T-helper 17 cell (primary cell): ENCODE data around the gene ACAD8. TPM values are rescaled to one million over a fixed set of nuclear protein-coding genes. Genes with fewer than 3 reads are reported as not detected.

Experiments
- ATAC-seq: fragments of 150-1000 bp; cut with Tn5 transposase; 2 replicates; pipeline ENCODE4 v1.10.0; 2021; ENCODE audit warnings: mild to moderate bottlenecking, moderate library complexity
- DNase-seq, 3 donors: peaks; one replicate each; pipeline versions ENCODE4 v3.0.0 to v3.0.0-alpha.2; 2020 to 2021
- H3K9me3 ChIP-seq: one replicate; pipeline ENCODE4 v1.7.0; 2013; ENCODE audit warnings: low read length, mild to moderate bottlenecking; ENCODE audit not compliant: control insufficient read depth, poor library complexity, severe bottlenecking
- H3K27ac Mint-ChIP-seq: one replicate; pipeline ENCODE4 v1.8.0; 2022; ENCODE audit warnings: mild to moderate bottlenecking, moderate library complexity, mixed read lengths
- H3K27me3 Mint-ChIP-seq: one replicate; pipeline ENCODE4 v1.8.0; 2022; ENCODE audit warnings: mixed read lengths
- H3K36me3 Mint-ChIP-seq: one replicate; pipeline ENCODE4 v1.8.0; 2022; ENCODE audit warnings: low read depth, mixed read lengths
- H3K4me1 Mint-ChIP-seq: one replicate; pipeline ENCODE4 v1.8.0; 2022; ENCODE audit warnings: mild to moderate bottlenecking, mixed read lengths
- H3K4me3 Mint-ChIP-seq: one replicate; pipeline ENCODE4 v1.8.0; 2022; ENCODE audit warnings: mild to moderate bottlenecking, moderate library complexity, mixed read lengths
- total RNA-seq, 4 donors: library from RNA in 2 of 4; stranded (reverse) in 2 of 4; gene quantifications; one replicate each; pipeline ENCODE4 v1.2.3 and lab custom pipeline; 2022 to 2026

ACAD8 gene
- total RNA-seq, 2 donors from 2014 or later, result 20.3 to 23.6 TPM

DNA sequence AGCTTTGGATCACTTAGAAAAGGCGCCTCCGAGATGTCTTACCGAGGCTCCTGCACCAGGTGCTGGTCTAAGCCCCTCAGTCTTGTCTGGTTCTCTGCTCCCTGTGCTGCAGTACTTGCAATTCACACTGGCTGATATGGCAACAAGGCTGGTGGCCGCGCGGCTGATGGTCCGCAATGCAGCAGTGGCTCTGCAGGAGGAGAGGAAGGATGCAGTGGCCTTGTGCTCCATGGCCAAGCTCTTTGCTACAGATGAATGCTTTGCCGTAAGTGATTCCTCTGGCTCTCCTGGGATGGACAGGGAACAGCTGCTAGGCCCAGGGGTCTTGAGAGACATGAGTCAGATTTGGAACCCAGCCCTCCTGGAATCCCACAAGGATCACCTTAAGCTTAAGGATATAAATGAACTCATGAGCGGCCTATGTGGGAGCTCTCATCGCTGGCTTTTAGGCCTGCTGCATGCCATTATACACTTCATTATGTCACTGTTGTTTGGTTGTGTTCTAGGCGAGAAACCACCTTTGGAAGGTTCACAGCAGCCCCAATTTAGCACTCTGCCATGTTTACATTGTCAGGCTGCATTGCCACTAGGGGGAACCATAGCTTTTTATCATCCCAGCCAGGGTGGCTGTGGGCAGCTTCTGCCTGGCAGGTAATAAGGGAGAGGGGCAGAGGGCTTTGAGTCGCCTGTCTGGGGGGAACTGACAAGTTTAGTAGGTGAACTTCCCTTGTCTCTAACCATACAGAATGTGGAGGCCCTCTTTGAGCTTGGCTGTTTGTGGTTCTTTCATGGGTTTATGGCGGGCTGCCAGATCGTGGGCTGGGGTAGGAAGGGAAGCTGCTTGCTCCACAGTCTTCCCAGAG is 8.5 kb downstream of the ACAD8 start:
- peaks cover 11% of the 10 kb centered on the region for H3K4me1 Mint-ChIP-seq
- peak; percentile 78 for ATAC-seq
- peak in 1 of 3 donors; percentile 31 for DNase-seq
- no peak overlapping the region for H3K4me3 Mint-ChIP-seq
- H3K27me3 Mint-ChIP-seq, result no peaks in the 10 kb centered on the region
- H3K36me3 Mint-ChIP-seq, result peaks cover 3% of the 10 kb centered on the region
- H3K9me3 ChIP-seq, result no peaks in the 10 kb centered on the region
- no peak overlapping the region for H3K27ac Mint-ChIP-seq

DNA sequence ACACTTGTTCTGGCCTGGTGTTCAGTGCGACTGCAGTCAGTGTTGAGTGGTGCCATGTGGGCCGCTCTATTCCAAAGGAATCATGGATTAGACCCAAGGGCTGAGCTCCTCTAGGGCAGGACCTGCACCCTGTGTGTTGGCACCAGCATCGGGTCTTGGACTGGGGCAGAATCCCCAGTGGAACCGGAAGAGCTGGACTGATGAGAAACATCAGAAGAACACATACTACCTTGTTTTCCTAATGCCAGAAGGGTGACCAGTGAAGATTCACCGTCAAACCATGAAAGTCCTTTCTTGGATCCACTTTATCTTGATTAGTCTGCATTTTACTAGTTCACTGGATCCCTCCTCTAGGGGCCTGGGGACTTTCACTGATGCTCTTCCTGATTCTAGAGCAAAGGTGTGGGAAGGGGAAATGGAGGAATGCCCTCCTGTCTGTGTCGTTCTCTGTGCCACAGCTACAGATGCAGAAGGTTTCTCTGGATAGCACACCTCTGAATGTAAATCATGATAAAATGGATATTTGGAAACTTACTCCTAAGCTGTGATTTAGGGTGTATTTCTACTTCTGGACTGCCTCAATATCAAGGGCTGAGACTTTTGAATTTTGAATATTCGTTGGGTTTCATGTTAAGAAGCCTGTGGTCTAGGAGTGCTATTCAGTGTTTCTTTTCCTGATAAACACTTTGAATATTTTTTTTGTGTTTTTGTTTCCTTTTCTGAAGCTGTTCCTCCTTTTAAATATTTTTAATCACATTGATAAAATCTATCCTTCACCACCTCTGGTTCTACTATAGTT is 11.8 kb downstream of the ACAD8 start:
- no peaks in the 10 kb centered on the region for H3K9me3 ChIP-seq
- no peaks in the 10 kb centered on the region for H3K27me3 Mint-ChIP-seq
- peak overlapping the region; percentile 60 for H3K27ac Mint-ChIP-seq

DNA sequence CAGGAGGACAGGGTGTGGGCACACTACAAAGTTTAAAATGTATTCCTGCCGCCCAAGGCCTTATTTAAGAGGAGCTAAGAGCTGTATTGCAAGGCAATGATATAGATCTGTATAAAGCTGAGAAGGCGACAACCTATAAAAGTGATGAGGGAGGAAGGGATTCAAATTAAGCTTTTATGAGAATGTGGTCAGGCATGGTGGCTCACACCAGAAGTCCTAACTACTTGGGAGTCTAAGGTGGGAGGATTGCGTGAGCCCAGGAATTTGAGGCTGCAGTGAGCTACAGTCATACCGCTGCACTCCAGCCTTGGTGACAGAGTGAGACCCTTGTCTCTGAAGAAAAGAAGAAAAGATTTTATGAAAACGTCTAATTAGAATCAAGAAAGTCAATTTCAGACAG is 13.1 kb downstream of the ACAD8 start:
- H3K27ac Mint-ChIP-seq, result peak overlapping the region; percentile 34
- no peaks in the 10 kb centered on the region for H3K9me3 ChIP-seq
- DNase-seq, result no peak
- peaks cover 20% of the 10 kb centered on the region for H3K4me1 Mint-ChIP-seq
- ATAC-seq, result no peak
- peaks cover 2% of the 10 kb centered on the region for H3K36me3 Mint-ChIP-seq
- no peaks in the 10 kb centered on the region for H3K27me3 Mint-ChIP-seq
- H3K4me3 Mint-ChIP-seq, result no peak overlapping the region

More for the DNA sequence above, 11.8 kb downstream of the ACAD8 start:
- Mint-ChIP-seq H3K4me3 (no peak overlapping the region), H3K4me1 (peaks cover 8% of the 10 kb centered on the region), H3K36me3 (peaks cover 2% of the 10 kb centered on the region)
- ATAC-seq, result no peak
- DNase-seq, result no peak

DNA sequence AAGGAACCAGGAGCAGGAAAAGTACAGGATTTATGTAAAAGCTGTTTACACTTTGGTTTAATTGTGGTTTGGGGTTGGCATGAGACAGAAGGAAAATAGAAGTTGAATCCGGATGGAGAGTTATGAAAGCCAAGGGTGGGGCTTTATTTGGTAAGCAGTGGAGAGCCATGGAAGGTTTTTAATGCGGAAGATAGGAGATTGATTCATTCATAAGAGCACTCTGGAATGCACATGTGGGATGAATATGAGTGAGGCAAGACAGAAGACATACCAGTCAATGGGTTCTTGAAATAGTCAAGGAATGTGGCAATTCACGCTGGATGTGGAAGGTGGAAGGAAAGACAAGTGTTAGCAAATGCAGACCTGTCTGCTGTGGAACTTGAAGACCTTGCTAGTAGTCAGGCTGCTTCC is 13.5 kb downstream of the ACAD8 start:
- Mint-ChIP-seq H3K36me3 (peaks cover 4% of the 10 kb centered on the region), H3K4me3 (no peak overlapping the region), H3K27ac (peak overlapping the region; percentile 34), H3K27me3 (no peaks in the 10 kb centered on the region), H3K4me1 (peaks cover 22% of the 10 kb centered on the region)
- H3K9me3 ChIP-seq, result no peaks in the 10 kb centered on the region
- no peak for ATAC-seq
- DNase-seq, result no peak

DNA sequence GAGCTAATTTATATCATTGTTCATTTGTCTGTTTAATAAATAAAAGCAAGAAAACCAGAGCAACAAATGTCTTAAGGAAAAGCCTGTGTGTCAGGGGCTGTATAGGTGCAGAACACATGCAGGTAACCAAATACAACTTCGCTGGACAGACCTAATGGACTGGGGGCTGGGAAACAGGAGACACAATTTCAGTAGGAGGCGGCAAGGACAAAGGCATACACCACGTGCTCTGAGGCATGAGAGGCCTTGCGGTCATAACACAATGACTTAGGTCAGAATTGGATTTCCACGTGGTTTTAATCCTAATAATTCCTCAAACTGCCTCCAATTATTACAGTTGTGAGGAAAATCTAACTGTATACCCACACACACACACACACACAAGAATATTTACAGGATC is 14.1 kb downstream of the ACAD8 start:
- H3K4me3 Mint-ChIP-seq, result no peak overlapping the region
- no peaks in the 10 kb centered on the region for H3K9me3 ChIP-seq
- H3K4me1 Mint-ChIP-seq, result peaks cover 24% of the 10 kb centered on the region
- no peaks in the 10 kb centered on the region for H3K27me3 Mint-ChIP-seq
- DNase-seq, result no peak
- H3K27ac Mint-ChIP-seq, result peak overlapping the region; percentile 34
- no peak for ATAC-seq
- H3K36me3 Mint-ChIP-seq, result peaks cover 4% of the 10 kb centered on the region

DNA sequence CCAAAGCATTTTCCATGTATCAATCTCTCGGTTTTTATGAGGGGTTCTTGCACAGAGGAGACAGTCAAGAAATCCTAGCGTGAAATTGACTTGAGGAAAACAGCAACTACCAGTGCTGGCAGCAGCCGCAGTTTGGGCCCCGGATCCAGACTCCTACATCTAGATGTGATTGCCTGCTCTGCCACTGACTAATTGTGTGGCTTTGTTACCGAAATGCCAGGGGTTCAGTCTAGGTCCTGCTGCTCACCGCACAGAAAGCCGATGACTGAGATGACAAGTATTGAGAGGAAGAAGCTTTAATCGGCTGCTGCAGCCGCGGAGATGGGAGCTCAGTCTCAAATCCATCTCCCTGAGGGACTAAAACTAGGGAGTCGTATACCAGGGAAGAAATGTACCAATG is 14.6 kb downstream of the ACAD8 start:
- ATAC-seq, result no peak
- no peaks in the 10 kb centered on the region for H3K27me3 Mint-ChIP-seq
- peak overlapping the region; percentile 34 for H3K27ac Mint-ChIP-seq
- H3K4me1 Mint-ChIP-seq, result peaks cover 27% of the 10 kb centered on the region
- no peaks in the 10 kb centered on the region for H3K9me3 ChIP-seq
- peaks cover 4% of the 10 kb centered on the region for H3K36me3 Mint-ChIP-seq
- no peak for DNase-seq
- H3K4me3 Mint-ChIP-seq, result no peak overlapping the region

DNA sequence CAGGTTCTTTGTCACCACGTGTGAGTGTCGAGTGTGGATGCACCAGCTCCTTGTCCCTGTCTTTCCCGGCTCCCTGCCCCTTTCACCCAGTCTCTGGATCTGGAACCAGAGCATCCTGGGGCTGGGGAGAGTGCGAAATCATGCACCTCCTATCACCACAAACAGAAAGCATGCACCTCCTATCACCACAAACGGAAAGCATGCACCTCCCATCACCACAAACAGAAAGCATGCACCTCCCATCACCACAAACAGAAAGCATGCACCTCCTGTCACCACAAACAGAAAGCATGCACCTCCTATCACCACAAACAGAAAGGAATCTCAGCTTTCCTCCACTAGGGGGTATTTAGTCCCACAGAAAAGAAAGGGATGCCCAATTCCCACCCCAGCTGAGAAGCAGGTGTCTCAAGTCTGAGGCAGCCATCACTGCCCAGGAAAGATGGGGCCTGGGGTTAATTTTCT is 16.9 kb downstream of the ACAD8 start:
- Mint-ChIP-seq H3K4me3 (peak overlapping the region; percentile 78), H3K27ac (peak overlapping the region; percentile 11), H3K27me3 (no peaks in the 10 kb centered on the region), H3K36me3 (peaks cover 4% of the 10 kb centered on the region), H3K4me1 (peaks cover 37% of the 10 kb centered on the region)
- DNase-seq, result no peak
- ATAC-seq, result peak; percentile 74
- no peaks in the 10 kb centered on the region for H3K9me3 ChIP-seq

DNA sequence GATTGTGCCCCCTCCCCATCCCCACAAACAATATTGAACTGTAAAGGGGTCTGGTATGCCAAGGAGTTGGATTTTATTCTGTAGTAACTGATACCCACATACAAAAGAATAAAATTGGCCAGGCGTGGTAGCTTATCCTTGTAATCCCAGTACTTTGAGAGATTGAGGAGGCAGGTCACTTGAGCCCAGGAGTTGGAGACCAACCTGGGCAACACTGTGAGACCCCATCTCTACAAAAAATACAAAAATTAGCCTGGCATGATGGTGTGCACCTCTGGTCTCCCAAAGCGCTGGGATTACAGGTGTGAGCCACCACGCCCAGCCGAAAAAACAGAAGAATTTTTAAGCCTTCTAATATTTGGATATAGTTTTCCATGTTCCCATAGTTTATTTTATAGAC is 18.6 kb downstream of the ACAD8 start:
- Mint-ChIP-seq H3K4me3 (no peak overlapping the region), H3K27ac (no peak overlapping the region), H3K27me3 (no peaks in the 10 kb centered on the region), H3K36me3 (peaks cover 4% of the 10 kb centered on the region), H3K4me1 (peaks cover 36% of the 10 kb centered on the region)
- no peak for DNase-seq
- ATAC-seq, result no peak
- no peaks in the 10 kb centered on the region for H3K9me3 ChIP-seq

DNA sequence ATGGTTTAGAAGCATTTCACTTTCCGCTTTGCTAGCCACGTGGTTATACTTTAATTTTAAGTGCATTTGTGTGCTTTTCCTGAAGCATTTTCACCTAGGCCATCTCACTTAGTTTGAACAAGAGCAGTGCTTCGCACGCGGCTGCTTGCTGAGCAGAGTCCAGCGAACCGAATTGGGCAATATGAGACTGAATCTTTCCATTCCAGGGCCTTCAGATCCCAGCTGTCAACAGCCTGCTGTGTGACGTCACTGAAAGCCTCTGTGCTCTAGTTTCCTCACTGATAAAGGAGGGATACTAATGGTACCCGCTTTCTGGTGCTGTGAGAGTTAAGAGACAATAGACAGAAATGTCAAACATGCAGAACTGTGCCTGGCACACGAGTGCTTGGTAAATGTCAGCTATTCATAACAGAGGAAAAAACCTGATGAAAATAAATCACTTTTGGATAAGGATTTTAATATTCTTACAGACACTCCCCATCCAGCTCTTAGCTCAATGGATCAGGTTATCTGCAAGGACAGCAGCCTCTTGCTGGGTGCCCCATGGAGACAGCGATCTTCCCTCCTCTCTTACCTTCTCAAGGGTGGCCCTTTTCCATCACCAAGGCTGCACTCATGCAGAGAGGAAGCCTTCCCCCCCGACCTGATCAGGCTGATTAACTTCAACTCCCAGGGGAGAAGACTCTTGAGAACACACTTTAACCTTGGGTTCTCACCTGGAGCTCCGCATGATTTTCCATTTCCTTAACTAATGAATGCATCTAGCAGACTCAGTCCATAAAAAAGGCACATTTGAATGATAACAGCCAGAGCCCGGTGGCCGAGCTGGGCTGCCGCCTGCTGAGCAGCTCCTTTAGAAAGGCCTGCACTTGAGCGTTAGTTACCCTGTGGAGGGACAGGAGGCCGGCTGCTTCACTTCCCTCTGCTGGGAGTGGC is 19.3 kb downstream of the ACAD8 start:
- no peaks in the 10 kb centered on the region for H3K9me3 ChIP-seq
- H3K36me3 Mint-ChIP-seq, result peaks cover 6% of the 10 kb centered on the region
- H3K27ac Mint-ChIP-seq, result peak overlapping the region; percentile 54
- DNase-seq, result no peak
- H3K4me3 Mint-ChIP-seq, result no peak overlapping the region
- ATAC-seq, result no peak
- no peaks in the 10 kb centered on the region for H3K27me3 Mint-ChIP-seq
- H3K4me1 Mint-ChIP-seq, result peaks cover 40% of the 10 kb centered on the region

DNA sequence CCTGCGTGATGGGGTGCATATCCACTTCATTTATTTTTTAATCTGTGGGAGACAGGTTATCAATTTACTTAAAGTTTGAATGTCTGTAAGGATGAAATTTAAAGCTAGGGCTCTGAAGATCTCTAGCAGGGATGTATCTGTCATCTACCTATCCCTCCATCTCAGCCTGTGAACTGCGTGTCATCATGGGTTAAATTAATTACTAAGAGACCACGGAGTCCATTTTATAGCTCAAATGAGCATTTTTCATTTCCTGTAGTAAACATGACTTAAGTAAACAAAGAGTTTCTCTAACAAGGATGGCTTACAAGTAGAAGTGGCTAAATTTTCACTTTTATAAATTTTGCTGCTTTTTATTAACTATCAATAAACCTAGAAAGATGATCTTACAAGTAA is 19.9 kb downstream of the ACAD8 start:
- Mint-ChIP-seq H3K27ac (peak overlapping the region; percentile 54), H3K27me3 (no peaks in the 10 kb centered on the region), H3K36me3 (peaks cover 4% of the 10 kb centered on the region), H3K4me1 (peaks cover 40% of the 10 kb centered on the region), H3K4me3 (no peak overlapping the region)
- ATAC-seq (no peak), DNase-seq (no peak)
- no peaks in the 10 kb centered on the region for H3K9me3 ChIP-seq

DNA sequence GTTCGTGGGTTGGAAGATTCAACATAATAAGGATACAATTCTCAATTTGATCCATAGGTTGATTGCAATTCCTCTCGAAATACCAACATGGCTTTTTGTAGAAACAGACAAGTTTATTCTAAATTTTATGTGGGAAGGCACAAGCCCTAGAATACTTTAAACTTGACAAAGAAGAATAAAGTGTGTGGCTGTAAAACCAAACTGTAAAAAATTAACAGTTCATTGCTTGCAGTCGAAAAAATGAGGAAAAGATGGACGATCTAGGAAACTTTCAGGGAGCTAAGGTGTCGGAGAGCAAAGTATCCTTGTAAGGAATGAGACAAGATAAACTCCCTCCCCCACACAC is 21.8 kb downstream of the ACAD8 start:
- peak overlapping the region; percentile 93 for H3K27ac Mint-ChIP-seq

DNA sequence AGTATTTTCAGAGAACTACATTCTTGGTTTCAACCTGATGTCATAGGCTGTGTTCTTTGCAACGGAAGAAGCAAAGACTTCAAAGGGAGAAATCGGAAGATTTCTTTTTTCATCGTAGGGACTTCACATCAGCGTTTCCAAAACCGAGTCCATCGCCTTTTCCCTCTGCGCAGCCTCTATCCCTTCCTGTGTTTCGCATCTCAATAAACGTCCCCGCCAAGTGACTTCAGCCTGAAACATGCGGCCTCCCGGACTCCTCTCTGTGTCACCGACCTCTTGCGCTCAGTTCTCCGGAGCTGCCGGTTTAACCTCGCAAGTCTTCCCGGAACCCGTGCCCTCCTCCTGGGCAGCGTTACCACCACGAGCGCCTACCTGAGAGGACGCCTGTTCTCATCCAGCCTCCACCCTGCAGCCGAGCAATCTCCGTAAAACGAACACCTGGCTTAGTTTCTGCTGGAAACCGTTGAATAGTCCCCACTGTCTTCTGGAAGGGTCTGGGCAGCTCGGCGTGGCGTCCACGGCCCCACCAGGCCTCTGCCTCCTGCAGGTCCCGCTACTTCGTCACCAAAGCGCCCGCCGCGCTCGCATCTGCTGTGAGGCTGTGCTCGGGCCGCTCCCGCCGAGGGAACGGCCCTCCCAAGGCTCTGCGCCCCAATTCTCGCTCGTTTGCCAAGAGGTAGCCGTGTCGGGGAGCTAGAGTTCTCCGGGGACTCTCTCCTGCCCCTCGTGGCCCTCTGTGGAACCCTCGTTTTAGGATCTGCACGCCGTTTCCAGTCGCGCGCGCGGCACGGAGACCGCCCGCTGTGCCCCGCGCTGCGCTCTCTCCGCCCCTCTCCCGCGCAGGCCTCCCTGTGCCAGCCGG is 22.4 kb downstream of the ACAD8 start, which contains the start of gene GLB1L3:
Gene GLB1L3 (plus strand): TSS at position 846 of the 862 bp plus-strand sequence. CDS start 362 bp downstream, outside the sequence.
- H3K4me3 Mint-ChIP-seq, result peak within 1 kb of the TSS; percentile 99
- peaks cover 35% of the 10 kb centered on the region for H3K4me1 Mint-ChIP-seq
- DNase-seq, result peak; percentile 57 to 72 (median 70)
- ATAC-seq, result peak; percentile 93
- no peaks in the 10 kb centered on the region for H3K27me3 Mint-ChIP-seq
- peak within 1 kb of the TSS; percentile 93 for H3K27ac Mint-ChIP-seq
- H3K36me3 Mint-ChIP-seq, result peaks cover 4% of the 10 kb centered on the region
- no peaks in the 10 kb centered on the region for H3K9me3 ChIP-seq

More for the DNA sequence above, 21.8 kb downstream of the ACAD8 start:
- no peak for ATAC-seq
- no peaks in the 10 kb centered on the region for H3K9me3 ChIP-seq
- H3K36me3 Mint-ChIP-seq, result peaks cover 4% of the 10 kb centered on the region
- peaks cover 41% of the 10 kb centered on the region for H3K4me1 Mint-ChIP-seq
- DNase-seq, result no peak
- H3K4me3 Mint-ChIP-seq, result peak overlapping the region; percentile 99
- H3K27me3 Mint-ChIP-seq, result no peaks in the 10 kb centered on the region
